GM12892 (cell line): ENCODE measurements around the gene LILRB4.
"Not testable (repeated sequence)": the region's sequence is repeated elsewhere in the genome, so short reads cannot be mapped to it uniquely, and the experiment has no call there.

Source experiments
- DNase-seq: peaks from one replicate; pipeline ENCODE4 v3.0.0; 2011; ENCODE audit not compliant: insufficient read length
- FAIRE-seq: peaks from 2 replicates; lab custom pipeline; 2011; peaks lifted over from hg19 to GRCh38; lab: Jason Lieb, UNC
- POLR2A ChIP-seq: IDR thresholded peaks from 2 replicates; pipeline ENCODE4 v1.6.1; 2011; ENCODE audit warnings: low read depth, low read length, control low read depth
- POLR2AphosphoS5 ChIP-seq: IDR thresholded peaks from 2 replicates; pipeline ENCODE4 v1.6.1; 2011; ENCODE audit warnings: low read depth, low read length, control low read depth
- TAF1 ChIP-seq: IDR thresholded peaks from 2 replicates; pipeline ENCODE4 v1.6.1; 2011; ENCODE audit warnings: low read depth, mild to moderate bottlenecking, control low read depth, low read length, borderline replicate concordance

LILRB4 gene

GRCh38 chr19:54633401-54633800 lies 29.4 kb upstream of the LILRB4 start:
- TF ChIP-seq POLR2AphosphoS5 (no peak), TAF1 (no peak), POLR2A (no peak)
- DNase-seq (no peak), FAIRE-seq (no peak)

DNA sequence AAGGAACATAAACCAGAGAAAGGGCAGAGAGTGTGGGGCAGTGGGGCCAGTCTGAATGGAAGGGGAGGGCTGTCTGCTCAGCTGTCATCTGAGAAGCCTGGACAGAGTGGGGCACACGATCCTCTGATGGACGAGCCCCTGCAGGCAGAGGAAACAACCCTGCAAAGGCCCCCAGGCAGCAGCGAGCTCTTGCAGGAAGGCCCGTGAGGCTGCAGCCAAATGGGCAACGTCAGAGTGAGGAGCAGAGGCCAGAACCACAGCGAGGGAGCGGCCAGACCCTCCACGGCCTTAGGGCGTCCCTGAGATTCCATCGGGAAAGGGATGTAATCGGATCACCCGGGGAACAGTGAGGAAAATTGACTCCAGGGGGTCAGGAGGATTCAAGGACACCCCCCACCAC lies 26.7 kb upstream of the LILRB4 start:
- not testable (repeated sequence) for FAIRE-seq, DNase-seq

- FAIRE-seq (no peak), DNase-seq (no peak)
- TF ChIP-seq POLR2AphosphoS5 = no peak
- TF ChIP-seq POLR2A = peak; percentile 30; the same call in 1 of the 2 replicates
- no peak for TF ChIP-seq TAF1
Measured at GRCh38 chr19:54638683-54639082, 24.1 kb upstream of the LILRB4 start.

- not testable (repeated sequence) for FAIRE-seq, DNase-seq
Measured at GRCh38 chr19:54642953-54643352, 19.8 kb upstream of the LILRB4 start.

GRCh38 chr19:54643583-54643982 lies 19.2 kb upstream of the LILRB4 start:
- peak; percentile 62 for FAIRE-seq
- not testable (repeated sequence) for DNase-seq

GRCh38 chr19:54644056-54644455 lies 18.7 kb upstream of the LILRB4 start:
- no peak for FAIRE-seq
- no peak for DNase-seq
- TF ChIP-seq TAF1 (no peak), POLR2A (no peak), POLR2AphosphoS5 (no peak)

DNA sequence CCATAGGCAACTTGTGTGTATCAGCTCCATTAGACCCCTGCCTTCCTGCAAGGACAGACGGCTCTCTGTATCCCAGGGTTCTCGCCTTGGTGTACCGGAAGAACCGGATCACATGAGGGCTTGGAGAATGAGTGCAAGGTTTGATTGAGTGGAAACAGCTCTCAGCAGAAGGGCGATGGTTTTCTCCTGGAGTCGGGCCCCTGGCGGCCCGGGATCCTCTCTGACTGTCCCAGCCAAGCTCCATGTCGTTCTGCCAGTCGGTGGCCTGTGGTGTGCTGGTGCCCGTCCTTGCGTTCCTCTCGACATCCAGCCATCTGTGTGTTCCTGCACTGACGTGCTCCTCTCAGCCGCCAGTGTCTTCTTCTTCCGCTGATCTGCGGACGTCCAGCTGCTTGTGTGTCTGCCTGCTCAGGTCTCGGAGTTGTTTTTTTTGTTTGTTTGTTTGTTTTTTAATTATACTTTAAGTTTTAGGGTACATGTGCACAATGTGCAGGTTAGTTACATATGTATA lies 16.4 kb upstream of the LILRB4 start:
- DNase-seq (no peak), FAIRE-seq (no peak)
- TF ChIP-seq POLR2AphosphoS5 = no peak

- TF ChIP-seq POLR2A (no peak), POLR2AphosphoS5 (no peak), TAF1 (no peak)
- DNase-seq = no peak
- peak; percentile 33 for FAIRE-seq
Measured at GRCh38 chr19:54648129-54648528, 14.7 kb upstream of the LILRB4 start.

- no peak for DNase-seq
- FAIRE-seq = no peak
- TF ChIP-seq POLR2AphosphoS5 (no peak), TAF1 (no peak), POLR2A (no peak)
Measured at GRCh38 chr19:54650108-54650655, 12.6 kb upstream of the LILRB4 start.

DNA sequence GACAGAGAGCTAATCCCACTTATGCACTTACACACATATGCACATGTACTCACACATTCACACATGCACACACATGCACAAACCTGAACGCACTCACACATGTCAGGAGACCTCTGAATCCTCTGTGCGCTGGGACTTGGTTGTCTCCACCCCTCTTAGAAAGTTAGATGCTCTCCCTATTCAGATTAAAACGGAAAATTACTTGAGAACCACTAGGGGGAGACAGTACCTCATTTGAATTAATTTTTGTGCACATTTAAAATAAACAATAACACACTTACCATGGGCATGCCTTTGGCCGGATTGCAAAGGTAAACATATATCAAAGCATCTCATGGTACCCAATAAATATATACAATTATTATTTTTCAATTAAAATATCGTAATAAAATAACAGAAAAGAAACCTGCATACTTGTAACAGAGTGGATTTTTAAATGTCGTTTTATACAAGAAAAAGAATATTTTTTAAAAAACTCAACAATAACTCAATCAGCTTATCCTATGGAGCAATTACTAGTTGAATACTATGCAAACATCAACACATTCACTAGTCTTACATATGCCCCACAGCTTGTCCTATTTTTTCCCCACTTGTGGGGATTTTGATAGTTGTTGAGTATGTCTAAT lies 9.5 kb upstream of the LILRB4 start:
- no peak for DNase-seq
- FAIRE-seq = peak; percentile 64

DNA sequence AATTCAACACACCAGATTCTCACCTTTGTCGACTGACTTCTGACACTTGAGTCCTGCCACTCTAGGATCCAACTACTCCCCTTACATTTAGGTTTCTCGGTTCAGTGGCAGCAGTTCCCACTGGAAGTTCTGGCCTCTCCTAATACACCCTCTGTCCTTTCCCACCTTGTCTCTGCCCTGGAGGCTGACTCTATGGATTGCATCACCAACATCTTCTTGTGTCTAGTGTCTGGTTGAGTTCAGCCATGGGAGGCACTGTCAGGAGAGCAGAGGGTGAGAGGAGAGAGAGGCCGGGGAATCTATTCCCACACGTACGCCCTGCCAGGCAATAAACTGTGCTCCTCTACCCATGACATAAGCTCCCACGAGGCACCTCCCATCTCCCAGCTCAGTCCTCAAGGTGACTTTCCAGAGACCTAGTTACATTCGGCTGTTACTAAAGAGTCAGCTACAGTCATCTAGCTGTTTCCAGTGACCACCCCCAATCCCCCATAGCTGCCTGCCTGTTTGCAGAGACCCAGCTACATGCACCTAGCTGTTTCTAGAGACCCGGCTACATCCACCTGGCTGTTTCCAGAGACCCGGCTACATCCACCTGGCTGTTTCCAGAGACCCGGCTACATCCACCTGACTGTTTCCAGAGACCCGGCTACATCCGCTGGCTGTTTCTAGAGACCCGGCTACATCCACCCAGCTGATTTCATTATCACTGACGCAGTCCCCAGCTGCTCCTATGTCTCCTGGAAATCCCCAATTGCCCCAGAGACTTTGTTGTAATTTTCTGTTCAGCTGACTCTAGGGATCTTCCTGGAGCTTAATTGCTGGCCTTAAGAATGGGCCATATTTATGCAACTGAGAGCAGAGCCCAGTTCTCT lies 8.1 kb upstream of the LILRB4 start:
- no peak for DNase-seq
- no peak for FAIRE-seq

More for the DNA sequence above, 9.5 kb upstream of the LILRB4 start:
- TF ChIP-seq POLR2AphosphoS5 = no peak
- TF ChIP-seq TAF1 = no peak
- TF ChIP-seq POLR2A = no peak

GRCh38 chr19:54659300-54659699 lies 3.5 kb upstream of the LILRB4 start:
- DNase-seq = no peak
- FAIRE-seq = no peak
- no peak for TF ChIP-seq TAF1
- TF ChIP-seq POLR2AphosphoS5 = no peak
- TF ChIP-seq POLR2A = no peak

More for the DNA sequence above, 8.1 kb upstream of the LILRB4 start:
- TF ChIP-seq POLR2A (no peak), TAF1 (no peak), POLR2AphosphoS5 (no peak)

- no peak for TF ChIP-seq POLR2AphosphoS5
- TF ChIP-seq POLR2A = no peak
- TF ChIP-seq TAF1 = no peak
- no peak for DNase-seq
- FAIRE-seq = no peak
Measured at GRCh38 chr19:54660306-54660705, 2.5 kb upstream of the LILRB4 start.
